ENCODE data around the gene MYDGF. TPM values are rescaled to one million over a fixed set of nuclear protein-coding genes. Genes with fewer than 3 reads are reported as not detected.

The MYDGF gene
- total RNA-seq, 4 donors from 2014 or later = 17.5 to 43.6 (median 28.3) TPM

- Histone ChIP-seq H3K9me3 (no peaks in the 10 kb centered on the region), H3K4me1 (peaks cover 16% of the 10 kb centered on the region), H3K27me3 (peaks cover 28% of the 10 kb centered on the region), H3K36me3 (no peaks in the 10 kb centered on the region), H3K4me3 (no peak overlapping the region), H3K27ac (no peak overlapping the region)
- 17% methylated on average over 15 of the region's 15 CpGs for WGBS
- no peak for TF ChIP-seq EP300 (IDR thresholded peaks at IDR 0.05)
- no peak for TF ChIP-seq POLR2AphosphoS5 (IDR thresholded peaks at IDR 0.05)
- no peak for TF ChIP-seq CTCF (IDR thresholded peaks at IDR 0.05)
- no peak for TF ChIP-seq POLR2A (IDR thresholded peaks at IDR 0.05)
- no peak for DNase-seq (ENCODE audit: low spot score in 2 of 2)
These were observed 60.1 kb downstream of the MYDGF start for GRCh38 chr19:4609878-4610511.

Other genes with a start within 250 kb of the MYDGF start
- gene UBXN6, start 212.5 kb downstream of the MYDGF start, total RNA-seq = 100 to 1,000 TPM; 108 to 257 (median 167) TPM
- 10 to 100 TPM; 23.0 to 27.4 (median 23.4) TPM for gene HDGFL2, start 198.0 kb downstream of the MYDGF start, total RNA-seq
- 10 to 100 TPM; 12.4 to 38.3 (median 19.3) TPM for gene PLIN4, start 151.9 kb downstream of the MYDGF start, total RNA-seq
- gene PLIN5, start 135.1 kb downstream of the MYDGF start, total RNA-seq = 10 to 100 TPM in 1 of 4 donors, 1 to 10 TPM in 3; 1.8 to 16.4 (median 5.6) TPM
- gene LRG1, start 130.3 kb downstream of the MYDGF start, total RNA-seq = 1 to 10 TPM; 4.5 to 8.0 (median 6.3) TPM
- 1 to 10 TPM; 1.5 to 5.4 (median 3.3) TPM for gene SEMA6B, start 110.7 kb downstream of the MYDGF start, total RNA-seq
- 1 to 10 TPM; 4.8 to 8.3 (median 7.0) TPM for gene TNFAIP8L1, start 30.8 kb downstream of the MYDGF start, total RNA-seq
- 100 to 1,000 TPM in 2 of 4 donors, 10 to 100 TPM in 2; 51.2 to 126 (median 84.1) TPM for gene DPP9, start 53.5 kb upstream of the MYDGF start, total RNA-seq
- 10 to 100 TPM; 29.6 to 51.8 (median 41.1) TPM for gene FEM1A, start 121.4 kb upstream of the MYDGF start, total RNA-seq
- gene TICAM1, start 161.4 kb upstream of the MYDGF start, total RNA-seq = 10 to 100 TPM; 16.5 to 28.3 (median 20.3) TPM
- gene PLIN3, start 197.3 kb upstream of the MYDGF start, total RNA-seq = 10 to 100 TPM; 52.4 to 74.9 (median 65.5) TPM
- under 1 TPM in 1 of 4 donors, not detected in 3; 0.48 TPM for gene ARRDC5, start 232.6 kb upstream of the MYDGF start, total RNA-seq
- gene UHRF1, start 239.2 kb upstream of the MYDGF start, total RNA-seq = 1 to 10 TPM in 3 of 4 donors, under 1 TPM in 1; 0.40 to 3.7 (median 2.8) TPM

Measured in suprapubic skin (tissue), 4 donors.